Activated CD4-positive, CD25-positive, alpha-beta regulatory T cell treated with anti-CD3 and anti-CD28 coated beads, Interleukin-2, amount 50 U/mL, for 72 hours (primary cell): ENCODE measurements around the gene ADTRP.

Experiments
- DNase-seq: peaks from one replicate; pipeline ENCODE4 v3.0.0; 2021

The ADTRP gene, protein sequence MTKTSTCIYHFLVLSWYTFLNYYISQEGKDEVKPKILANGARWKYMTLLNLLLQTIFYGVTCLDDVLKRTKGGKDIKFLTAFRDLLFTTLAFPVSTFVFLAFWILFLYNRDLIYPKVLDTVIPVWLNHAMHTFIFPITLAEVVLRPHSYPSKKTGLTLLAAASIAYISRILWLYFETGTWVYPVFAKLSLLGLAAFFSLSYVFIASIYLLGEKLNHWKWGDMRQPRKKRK

DNA sequence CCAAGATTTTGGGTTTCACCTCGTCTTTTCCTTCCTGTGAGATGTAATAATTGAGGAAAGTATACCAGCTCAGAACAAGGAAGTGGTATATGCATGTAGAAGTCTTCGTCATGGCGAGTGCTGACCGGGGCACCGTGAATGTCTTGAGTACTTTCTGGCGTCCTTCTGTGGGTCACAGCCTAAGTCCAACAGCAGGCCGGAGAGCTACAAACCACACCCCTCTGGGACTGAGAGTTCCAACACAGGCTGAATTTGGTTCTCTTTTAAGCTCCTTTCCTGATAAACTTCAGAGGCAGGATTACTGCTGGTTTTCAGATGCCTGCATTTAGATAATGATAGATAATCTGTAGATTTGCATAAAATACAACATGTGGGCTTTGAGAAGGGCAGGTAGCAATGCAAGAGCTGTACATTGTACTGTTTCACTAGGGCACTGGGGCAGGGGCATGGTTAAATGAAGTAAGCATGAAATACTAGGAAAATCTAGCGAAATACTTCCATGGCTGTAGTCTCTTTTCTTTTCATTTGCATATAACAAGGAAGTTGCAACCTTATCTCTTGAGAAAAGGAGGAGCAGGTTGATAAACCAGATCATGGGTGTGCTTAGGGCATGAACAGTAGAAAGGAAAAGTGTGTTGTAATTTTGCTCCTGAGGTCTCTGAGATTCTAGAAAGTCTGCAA is at the start of gene ADTRP:
TSS of gene ADTRP (minus strand) at position 156 of the 681 bp plus-strand sequence. CDS start at position 112, 44 bp downstream.
- no peak for DNase-seq

DNA sequence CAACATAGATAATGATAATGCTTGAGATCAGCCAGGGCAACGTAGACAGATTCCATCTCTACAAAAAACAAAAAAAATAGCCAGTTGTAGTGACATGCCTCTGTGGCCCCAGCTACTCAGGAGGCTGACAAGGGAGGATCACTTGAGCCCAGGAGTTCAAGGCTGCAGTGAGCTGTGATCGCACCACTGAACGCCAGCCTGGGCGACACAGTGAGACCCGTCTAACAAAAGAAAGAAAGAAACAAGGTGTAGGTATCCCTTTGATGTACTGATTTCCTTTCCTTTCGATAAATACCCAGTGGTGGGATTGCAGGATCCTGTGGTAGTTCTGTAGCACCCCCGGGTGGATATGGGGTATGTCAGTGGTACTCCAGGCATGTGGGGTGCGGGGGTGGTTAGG is 48.2 kb upstream of the ADTRP start:
- DNase-seq, result no peak

DNA sequence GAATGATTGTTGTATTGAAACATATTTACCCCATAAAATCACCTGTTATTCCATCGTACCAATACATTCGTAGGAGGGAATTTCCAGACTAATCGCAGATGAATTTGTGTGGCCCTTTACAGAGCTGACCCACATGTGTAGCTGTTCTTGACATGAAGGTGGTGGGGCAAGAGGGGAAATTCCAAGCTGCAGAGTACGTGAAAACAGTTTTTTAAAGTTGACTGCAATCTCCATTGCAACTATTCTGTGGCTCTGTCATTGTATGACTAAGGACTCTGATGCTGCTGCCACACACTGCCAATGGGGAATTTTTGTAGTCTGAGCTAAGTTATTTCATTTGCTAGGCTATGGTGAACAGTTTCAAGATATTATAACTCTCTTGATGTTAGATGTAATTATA is 46.4 kb upstream of the ADTRP start:
- no peak for DNase-seq

DNA sequence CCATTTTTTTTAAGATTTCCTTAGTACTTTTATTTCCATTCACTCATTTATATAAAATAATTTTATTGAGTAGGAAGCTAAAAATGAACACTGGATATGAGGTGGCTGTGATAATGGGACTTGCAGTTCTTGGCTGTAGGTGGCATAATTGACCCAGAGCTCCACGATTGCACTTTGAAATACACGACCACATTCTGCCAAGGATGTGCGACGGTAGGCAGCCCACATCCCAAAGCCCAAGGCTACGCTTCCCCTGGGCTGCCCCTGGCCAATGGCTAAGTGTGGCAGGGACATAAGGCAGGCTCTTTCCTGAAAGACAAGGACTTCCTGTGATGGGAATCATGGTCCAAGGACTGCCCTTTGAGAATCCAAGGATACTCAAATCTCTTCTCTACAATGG is 43.7 kb upstream of the ADTRP start:
- DNase-seq, result no peak

DNA sequence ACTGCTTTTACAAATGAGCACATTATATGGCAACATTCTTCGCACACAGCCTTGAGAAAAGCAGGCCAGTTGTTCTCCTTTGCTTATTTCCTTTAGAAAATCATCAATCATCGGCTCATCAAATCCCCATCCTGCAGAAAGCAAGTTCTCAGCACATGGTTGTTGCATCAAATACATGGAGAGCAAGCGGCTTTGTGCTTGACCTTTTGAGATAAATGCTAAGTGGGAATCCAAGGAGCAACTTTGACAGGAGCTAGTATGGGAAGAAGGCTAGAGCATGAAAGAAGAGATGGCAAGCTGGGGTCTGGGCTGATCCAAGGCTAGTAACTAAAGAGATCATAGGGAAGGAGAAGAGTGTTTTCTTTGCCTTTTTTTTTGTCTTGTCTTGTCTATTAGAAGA is 43.2 kb upstream of the ADTRP start:
- no peak for DNase-seq

DNA sequence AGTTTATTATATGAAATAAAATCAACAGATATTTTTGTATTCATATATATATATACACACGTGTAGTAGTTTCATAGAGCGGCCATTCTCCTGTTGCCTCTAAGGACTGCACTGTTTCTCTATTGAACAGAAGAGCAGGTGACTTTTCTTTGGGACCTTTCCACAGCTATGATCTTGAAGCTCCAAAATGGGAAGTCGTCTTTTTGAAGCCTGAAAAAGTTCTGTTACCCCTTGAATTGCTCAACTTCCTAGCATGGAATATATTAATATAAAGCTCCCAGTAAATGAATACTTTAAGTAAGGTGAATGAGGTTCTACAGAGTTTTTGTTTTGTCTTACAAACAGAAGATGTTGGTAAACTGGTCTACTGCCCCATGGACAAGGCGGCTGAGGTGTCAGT is 42.2 kb upstream of the ADTRP start:
- no peak for DNase-seq

DNA sequence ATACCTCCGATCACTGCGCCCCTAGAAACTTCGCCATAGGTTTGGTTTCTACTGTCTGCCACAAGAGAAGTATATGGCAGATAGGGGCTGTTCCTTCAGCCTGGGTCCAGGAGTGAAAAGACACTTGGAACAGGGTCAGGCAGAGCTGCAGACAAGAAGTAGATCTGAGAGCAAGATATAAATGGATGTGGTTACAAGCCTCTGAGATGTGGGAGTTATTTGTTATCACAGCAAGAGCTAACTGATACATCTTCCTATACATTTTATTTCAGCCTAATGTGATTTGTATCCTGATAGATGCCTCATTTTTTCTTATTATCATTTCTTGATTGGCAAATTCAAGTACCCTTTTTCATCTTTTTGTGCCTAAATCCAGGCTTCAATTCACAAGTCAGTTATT is 40.9 kb upstream of the ADTRP start:
- no peak for DNase-seq

DNA sequence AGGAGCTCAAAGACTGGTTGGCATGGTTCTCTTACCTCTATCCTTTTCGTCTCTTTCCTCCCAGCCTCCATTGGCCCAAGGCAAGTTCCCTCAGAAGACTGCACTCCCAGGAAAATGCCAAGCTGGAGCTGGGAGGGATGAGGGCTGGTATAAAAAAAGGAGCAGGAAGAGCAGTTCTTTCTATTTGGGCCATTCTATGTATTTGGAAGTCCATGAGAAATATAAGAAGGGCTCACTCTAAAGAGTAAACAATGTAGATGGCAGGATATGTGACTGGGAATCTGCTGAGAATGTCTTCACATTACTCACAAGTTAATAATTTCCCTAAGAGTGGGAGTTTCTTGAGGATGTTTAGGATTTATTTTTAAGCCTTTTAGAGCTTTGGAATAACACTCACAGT is 36.6 kb upstream of the ADTRP start:
- no peak for DNase-seq

DNA sequence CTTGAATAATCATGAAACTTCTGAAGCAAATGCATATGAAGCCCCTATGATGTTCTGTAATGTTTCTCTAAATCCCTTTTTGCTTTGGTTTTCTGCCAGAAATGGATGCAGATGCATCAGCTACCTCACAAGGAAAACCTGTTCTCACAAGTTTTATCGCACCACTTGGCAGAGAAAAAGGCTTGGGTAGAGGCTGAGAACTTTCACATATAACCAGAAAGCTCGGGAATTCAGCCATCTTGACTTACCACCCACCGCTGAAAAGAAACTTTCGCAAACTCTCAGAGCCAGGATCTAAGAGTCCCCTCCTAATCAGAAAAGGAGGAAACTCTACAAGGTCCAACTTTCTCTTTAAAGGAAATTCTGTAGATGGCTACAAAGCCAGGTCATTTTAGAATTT is 36.2 kb upstream of the ADTRP start:
- DNase-seq, result no peak

DNA sequence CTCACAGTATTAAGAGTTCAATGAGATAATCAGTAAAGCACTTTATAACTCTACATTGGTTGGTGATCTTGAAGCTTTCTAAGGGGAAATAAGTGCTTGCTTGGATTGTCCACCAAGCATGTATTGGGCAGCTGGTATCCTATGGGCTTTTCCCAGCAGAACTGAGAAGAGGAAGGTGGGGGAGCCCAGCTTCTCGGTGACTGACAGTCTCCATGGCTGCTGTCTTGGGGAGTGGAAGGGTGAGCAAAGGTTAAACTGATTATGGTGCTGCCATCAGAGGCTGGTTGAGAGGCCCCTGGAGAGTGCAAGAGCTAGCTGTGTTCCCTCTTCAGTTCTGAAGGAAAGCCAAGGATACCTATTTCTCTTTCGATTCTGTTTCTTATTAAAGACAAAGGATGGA is 35.5 kb upstream of the ADTRP start:
- no peak for DNase-seq

DNA sequence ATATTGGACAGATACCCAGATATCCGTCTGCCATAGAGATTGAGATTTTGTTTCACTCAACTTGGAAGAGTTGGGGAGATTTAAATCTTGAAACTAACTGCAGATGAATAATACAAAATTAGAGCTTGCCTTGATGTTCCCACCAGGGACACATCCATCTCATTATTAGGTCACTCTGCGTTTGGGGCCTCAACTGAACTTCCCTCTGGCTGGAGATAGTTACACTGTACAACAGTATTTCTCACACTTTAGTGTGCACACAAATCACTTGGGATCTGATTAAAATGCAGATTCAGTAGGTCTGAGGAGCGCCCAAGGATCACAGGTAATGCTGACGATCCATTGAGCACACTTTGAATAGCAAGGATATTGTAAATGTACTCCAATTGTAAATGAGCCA is 35.0 kb upstream of the ADTRP start:
- DNase-seq, result no peak

DNA sequence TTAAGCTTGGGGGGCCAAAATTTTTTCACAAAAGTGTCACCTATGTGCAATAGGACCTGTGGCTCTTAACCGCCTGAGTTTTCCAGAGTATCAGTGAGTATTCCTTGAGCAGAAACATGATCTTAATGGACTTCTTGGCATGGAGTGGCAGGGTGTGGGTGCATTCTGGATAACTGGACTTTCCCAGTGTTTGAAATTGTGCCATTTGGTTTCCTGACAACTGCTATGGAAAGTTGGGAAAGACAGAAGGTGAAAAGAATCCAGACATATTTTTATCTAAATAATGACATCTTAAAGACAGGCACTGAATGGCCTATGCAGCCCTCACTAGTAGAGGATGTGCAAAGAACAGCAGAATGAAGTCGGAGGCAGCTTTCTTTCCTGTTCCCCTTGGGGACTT is 34.3 kb upstream of the ADTRP start:
- DNase-seq, result no peak

DNA sequence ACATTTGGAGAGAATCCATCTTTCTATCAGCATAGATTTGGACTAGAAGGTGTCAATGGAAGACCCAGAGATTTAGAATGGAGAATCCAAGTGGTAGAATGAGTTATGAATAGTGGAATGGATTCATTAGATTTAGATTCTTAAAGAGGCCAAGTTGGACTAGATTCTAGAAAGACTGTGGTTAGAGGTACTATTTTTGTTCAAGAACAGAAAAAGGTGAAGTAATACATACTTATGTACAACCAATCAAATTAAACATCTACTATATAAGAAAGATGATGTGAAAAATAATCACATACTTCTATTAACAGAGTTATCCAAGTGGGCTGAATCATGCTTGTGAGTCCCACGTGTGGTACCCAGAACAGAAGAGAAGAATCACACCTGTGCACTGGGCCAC is 33.8 kb upstream of the ADTRP start:
- no peak for DNase-seq

DNA sequence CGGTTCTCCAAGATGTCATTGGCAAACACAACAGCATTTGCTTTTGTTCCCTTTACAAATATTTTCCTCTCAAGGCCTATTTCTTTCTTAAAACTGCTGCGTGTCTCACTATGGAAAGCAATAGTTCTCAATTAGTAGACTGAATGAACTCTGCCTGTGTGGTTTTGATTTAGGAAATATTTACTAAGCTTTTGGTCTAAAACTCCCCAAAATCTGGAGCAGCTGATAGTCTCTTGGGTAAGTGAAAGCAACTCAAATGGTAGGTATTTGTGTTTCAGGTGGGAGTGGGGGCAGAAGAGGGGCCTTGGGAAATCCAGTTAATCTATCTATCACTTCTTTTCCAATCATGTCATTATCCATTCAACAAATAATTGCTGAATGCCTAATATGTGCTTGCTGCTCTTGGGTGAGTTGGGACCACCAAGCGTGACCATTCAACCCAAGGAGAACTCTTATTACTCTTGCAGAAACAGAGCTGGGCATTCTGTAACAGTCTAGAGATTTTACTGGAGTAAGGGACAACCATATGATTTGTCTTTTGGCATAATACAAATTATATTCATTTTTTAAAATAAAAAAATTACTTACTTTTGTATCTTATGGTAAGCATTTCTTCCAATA is 33.2 kb upstream of the ADTRP start:
- DNase-seq, result no peak

DNA sequence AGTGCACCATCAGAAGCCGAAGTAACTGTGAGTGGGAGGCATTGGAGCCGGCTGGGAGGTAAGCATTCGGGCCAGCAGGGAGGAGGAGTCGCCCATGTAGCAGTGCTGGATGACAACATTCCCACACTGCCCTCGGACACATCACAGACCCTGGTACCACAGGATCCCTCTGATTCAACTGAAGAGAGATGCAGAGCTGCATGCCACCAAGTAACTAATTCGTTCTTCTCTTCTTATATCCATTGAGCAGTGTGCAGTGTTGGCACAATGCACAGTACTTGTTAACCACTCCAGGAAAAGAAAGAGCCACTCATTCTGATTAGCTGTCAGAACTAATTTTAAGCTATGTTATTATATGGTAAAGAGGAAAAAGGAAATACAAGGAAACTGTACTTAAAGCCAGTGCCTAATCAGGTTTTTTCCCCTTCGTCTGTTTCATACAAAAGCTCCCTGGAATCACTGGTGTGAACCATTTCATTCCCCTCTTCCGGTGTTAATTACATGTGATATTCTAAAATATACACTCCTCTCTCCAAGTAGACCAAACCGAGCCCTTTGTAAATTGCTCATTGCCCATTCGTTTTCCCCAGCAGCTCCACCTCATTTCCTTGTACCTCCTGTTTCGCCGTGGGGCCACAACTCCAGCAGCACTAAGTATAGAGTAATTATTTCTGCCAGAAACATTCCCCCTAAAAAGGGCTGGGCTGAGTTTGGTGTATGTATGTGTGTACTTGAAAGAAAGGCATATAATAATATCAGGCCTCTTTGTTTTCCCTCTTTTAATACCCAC is 32.4 kb upstream of the ADTRP start:
- DNase-seq, result no peak

DNA sequence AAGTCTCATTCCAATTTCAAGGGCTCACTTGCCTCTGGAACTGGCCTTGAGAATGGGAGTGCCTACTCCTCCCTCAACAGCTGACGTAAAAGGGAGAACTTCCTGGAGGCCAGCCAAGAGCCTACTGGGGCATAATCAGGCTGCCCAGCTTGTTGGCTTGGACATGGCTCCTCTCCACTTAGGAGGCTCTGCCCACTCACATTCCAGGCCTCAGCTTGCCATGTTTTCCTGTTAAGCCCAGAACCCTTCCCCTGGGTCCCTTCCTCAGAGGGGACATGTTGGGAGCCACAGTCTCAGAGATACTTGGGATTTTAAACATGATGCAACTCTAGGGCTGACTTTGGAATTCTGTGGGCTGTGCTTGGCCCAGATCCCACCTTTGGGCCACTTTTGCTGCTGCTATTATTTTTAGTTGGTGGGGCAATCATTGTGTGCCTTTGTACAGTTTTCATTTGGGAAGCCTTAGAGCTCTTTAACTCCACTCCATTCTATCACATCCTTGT is 31.5 kb upstream of the ADTRP start:
- DNase-seq, result no peak

DNA sequence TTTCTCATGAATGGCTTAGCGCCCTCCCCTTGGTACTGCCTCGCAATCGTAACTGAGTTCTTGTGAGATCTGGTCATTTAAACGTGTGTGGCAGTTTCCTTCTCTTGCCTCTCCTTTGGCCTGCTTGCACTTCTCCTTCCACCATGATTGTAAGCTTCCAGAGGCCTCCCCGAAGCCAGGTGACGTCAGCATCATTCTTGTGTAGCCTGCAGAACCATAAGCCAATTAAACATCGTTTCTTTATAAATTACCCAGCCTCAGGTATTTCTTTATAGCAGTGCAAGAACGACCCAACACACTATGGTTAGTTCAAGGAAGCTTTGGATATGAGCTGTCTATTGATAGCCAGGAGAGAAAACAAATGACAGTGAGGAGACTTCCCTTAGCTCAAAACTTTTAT is 29.5 kb upstream of the ADTRP start:
- DNase-seq, result no peak

DNA sequence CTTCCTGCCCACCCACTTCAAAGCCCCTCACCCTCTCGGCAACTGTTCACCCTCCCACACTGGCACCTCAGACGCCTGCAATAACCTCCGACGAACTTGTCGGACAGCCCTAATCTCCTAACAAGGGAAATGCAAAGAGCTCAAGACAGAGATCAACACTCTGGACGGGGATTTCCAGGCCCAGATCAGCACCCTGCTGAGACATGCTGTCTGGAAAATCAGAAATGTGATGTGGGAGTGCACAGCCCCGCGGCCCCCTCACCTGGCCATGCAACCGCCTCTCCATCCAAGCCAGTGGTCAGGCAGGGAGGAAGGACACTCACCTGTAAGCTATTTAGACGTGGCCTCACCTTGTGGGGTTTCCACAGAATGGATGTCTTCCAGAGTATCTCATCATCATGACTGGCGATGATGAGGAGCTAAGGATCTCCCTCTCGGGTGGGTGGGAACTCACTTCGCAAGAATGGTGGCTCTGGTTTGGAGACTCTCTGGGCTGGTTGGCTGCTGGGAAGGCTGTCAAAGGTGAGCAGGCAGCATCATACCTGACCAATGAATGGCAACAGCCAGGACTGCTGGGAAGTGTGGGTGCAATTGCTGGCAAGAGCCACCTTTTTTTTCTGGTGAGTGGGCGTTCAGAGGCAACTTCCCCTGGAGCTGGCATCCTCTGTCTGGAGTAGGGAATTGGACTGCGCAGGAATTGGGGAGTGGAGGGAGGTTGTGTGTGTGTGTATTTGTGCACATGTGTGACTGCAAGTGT is 28.1 kb upstream of the ADTRP start:
- DNase-seq, result no peak

DNA sequence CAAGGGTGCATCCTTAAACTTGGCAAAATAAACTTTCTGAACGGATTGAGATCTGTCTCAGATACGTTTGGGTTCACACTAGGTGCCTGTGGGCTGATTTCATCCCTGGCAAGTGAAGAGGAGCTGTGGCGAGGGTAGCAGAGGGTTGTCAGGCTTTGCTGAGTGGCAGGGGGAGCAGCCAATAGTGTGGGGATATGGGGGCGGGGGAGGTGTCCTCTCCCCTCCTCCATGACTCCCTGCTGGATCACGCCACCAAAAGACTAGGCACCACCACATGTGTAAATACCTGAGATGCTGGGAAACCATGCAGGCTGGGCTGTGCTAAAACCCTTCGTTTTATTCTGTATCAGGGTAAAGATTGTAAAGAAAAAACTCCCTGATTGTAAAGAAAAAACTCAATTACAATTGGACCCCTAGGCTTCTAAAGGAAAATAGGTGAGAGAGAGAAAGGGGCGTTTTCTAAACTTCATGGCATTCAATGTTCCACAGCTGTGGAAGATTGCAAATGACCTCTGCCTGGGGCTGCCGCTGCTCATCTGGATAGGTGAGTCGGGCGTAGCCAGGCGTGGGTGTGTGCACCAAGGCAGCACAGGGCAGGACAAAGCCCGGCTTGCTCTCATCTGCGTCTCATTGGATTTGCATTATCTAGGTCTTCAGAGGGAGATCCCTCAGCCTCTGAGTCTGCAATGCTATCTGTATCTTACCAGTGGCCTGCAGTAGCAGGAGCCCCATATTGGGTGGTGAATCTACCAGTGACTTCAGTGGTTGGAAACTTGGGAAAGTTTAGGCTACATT is 26.9 kb upstream of the ADTRP start:
- no peak for DNase-seq

DNA sequence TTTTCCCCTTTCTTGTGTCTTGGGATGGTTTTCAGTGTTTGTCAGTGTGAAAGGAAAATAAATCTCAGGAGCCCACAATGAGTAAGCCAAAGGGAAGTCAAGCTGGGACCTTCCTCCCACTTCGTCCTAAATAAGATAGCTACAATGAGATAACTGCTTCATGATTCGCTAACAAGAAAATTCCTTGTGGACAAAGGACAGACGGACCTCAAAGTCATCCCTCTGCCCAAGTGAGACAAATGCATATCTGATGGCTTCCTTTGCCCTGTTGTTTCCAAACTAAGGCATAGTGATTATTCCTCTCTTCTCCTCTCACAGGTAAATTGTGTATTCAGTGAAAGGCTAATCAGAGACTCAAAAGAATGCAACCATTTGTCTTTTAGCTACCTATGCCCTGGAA is 26.1 kb upstream of the ADTRP start:
- no peak for DNase-seq

DNA sequence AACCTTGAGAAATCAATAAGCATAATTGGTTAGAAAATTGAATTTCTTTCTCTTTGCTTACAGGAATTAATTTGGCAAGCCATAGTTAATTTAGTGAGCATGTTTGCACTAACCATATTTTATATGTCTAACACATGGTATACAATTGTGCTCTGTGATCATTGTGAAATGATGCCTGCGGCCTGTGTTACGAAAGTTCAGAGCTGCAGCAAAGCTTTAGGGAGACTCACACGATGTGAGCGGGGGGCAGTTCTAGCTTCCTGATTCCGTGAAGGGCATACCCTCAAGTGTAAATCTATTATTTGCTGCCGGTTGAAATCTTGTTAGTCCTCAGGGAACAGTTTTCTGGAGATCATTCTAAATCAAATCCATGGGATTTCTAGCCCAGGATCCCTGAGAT is 25.5 kb upstream of the ADTRP start:
- no peak for DNase-seq

DNA sequence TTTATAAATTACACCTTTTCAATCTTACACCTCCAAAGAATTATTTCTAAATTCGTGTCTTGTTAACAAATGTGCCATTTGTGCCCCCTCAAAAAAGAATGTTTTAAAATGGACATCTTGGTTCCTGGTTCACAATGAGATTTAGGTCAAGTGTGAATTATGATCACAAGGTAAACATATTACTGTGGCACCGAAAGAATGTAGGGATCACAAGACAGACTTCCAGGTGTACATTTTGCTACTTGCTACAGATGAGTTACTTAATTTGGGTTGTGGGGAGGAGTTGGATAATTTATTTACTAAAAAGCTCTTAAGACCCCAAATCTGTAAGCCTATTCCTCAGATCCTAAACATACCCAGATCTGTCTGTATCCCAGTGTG is 25.0 kb upstream of the ADTRP start:
- no peak for DNase-seq
